HUDEP-2 (cell line): ENCODE data around the gene ADRA2C.

Experiments used
- DNase-seq, 76 experiments: peaks; one replicate each; lab custom pipeline; 2025; ENCODE audit not compliant: unreplicated experiment in 76 of 76; lab: John Stamatoyannopoulos, UW

ADRA2C gene

GRCh38 chr4:3732076-3733028 lies 33.8 kb upstream of the ADRA2C start:
- no peak for DNase-seq

GRCh38 chr4:3733195-3733594 lies 33.0 kb upstream of the ADRA2C start:
- no peak for DNase-seq

GRCh38 chr4:3735196-3735595 lies 31.0 kb upstream of the ADRA2C start:
- DNase-seq: no peak

- DNase-seq: no peak
These were observed 29.9 kb upstream of the ADRA2C start for GRCh38 chr4:3736290-3736689.

- DNase-seq: no peak
These were observed 29.4 kb upstream of the ADRA2C start for GRCh38 chr4:3736806-3737205.

GRCh38 chr4:3739577-3739976 lies 26.6 kb upstream of the ADRA2C start:
- DNase-seq: no peak

GRCh38 chr4:3740256-3740655 lies 25.9 kb upstream of the ADRA2C start:
- no peak for DNase-seq

- no peak for DNase-seq
These were observed 24.8 kb upstream of the ADRA2C start for GRCh38 chr4:3741217-3742011.

- no peak for DNase-seq
These were observed 23.6 kb upstream of the ADRA2C start for GRCh38 chr4:3742610-3743009.

GRCh38 chr4:3744232-3744631 lies 22.0 kb upstream of the ADRA2C start:
- DNase-seq: no peak

GRCh38 chr4:3744901-3745300 lies 21.3 kb upstream of the ADRA2C start:
- no peak for DNase-seq

- no peak for DNase-seq
These were observed 20.1 kb upstream of the ADRA2C start for GRCh38 chr4:3745886-3746656.

GRCh38 chr4:3746701-3747580 lies 19.2 kb upstream of the ADRA2C start:
- no peak for DNase-seq

- DNase-seq: peak in 1 of 76 experiments; percentile 10
These were observed 18.6 kb upstream of the ADRA2C start for GRCh38 chr4:3747581-3747904.

- DNase-seq: no peak
These were observed 17.9 kb upstream of the ADRA2C start for GRCh38 chr4:3748136-3748898.

GRCh38 chr4:3749081-3749480 lies 17.1 kb upstream of the ADRA2C start:
- DNase-seq: no peak

- no peak for DNase-seq
These were observed 15.9 kb upstream of the ADRA2C start for GRCh38 chr4:3750334-3750733.

- no peak for DNase-seq
These were observed 14.2 kb upstream of the ADRA2C start for GRCh38 chr4:3752022-3752421.

- no peak for DNase-seq
These were observed 12.3 kb upstream of the ADRA2C start for GRCh38 chr4:3753726-3754412.
